NT2/D1 (cell line): Measurements from ENCODE around the gene FBL.
"Not testable (repeated sequence)": the region's sequence is repeated elsewhere in the genome, so short reads cannot be mapped to it uniquely, and the experiment has no call there.

Experiments
- SUZ12 ChIP-seq: IDR thresholded peaks from 2 replicates; pipeline ENCODE4 v1.6.1; 2011; ENCODE audit not compliant: insufficient read length, insufficient read depth; ENCODE audit errors: extremely low read depth
- YY1 ChIP-seq: IDR thresholded peaks from 2 replicates; pipeline ENCODE4 v1.6.1; 2011; ENCODE audit not compliant: insufficient read length, insufficient read depth
- ZNF274 ChIP-seq: IDR thresholded peaks from 2 replicates; pipeline ENCODE4 v1.6.1; 2011; ENCODE audit warnings: mild to moderate bottlenecking, low read depth, low read length

GRCh38 chr19:39895096-39895495, 48.9 kb upstream of the FBL start:
- TF ChIP-seq SUZ12, YY1, ZNF274: not testable (repeated sequence)
